Measurements from ENCODE around the gene LGALS7.
"Not testable (repeated sequence)": the region's sequence is repeated elsewhere in the genome, so short reads cannot be mapped to it uniquely, and the experiment has no call there.

LGALS7 gene

DNA sequence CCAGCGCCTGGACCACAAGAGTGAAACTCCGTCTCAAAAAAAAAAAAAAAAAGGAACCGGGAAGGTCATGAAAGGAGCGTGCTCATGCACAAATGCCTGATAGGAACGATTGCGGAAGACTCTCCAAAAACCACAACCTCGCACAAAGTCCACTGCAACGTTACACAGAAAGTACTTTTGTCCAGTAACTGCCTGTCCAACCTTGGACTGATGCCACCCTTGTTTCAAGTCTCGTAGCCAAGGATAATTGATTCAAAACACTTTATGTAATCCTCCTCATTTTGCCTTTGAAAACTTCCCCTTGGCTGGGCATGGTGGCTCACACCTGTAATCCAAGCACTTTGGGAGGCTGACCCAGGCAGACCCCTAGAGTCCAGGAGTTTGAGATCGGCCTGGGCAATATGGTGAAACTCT, 13.7 kb downstream of the LGALS7 start:
- Histone ChIP-seq H3K4me1 (ENCODE audit: insufficient read depth, low read length, poor library complexity, severe bottlenecking) (no peaks in the 10 kb centered on the region), H3K27me3 (ENCODE audit: insufficient read depth, low read length, poor library complexity, severe bottlenecking) (no peaks in the 10 kb centered on the region), H3K4me2 (ENCODE audit: low read depth, low read length, poor library complexity, severe bottlenecking) (no peak overlapping the region)

DNA sequence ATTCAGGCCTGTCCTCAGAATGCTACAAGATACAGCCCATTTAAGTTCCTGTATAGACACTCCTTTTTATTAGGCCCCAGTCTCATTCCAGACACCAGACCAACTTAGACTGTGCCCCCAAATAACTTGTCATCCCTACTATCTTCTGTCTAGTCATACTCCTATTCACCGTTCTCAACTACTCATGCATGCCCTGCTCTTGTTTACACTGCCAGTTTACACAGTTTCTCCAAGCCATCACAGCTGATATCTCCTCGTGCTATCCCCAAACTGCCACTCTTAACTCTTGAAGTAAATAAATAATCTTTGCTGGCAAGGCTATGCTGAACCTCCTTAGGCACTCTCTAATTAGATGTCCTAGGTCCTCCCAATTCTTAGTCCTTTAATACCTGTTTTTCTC, 19.1 kb downstream of the LGALS7 start:
- H2AFZ ChIP-seq (ENCODE audit: low read length); H3F3A ChIP-seq (ENCODE audit: low read depth); H3K4me1 ChIP-seq (ENCODE audit: insufficient read depth, low read length, poor library complexity, severe bottlenecking); H3K9me2 ChIP-seq (replicated peaks; ENCODE audit: low read depth, low read length); H3K9ac ChIP-seq (ENCODE audit: low read depth, low read length, poor library complexity, severe bottlenecking); H3K4me3 ChIP-seq (ENCODE audit: low read length, poor library complexity, severe bottlenecking); H3K27me3 ChIP-seq (ENCODE audit: insufficient read depth, low read length, poor library complexity, severe bottlenecking); H3K9me3 ChIP-seq (ENCODE audit: insufficient read depth, low read depth, low read length); H3K36me3 ChIP-seq (ENCODE audit: insufficient read depth, low read length); H4K20me1 ChIP-seq (ENCODE audit: insufficient read depth, low read length, poor library complexity, severe bottlenecking); H3K79me2 ChIP-seq (ENCODE audit: insufficient read depth, low read length); H3K4me2 ChIP-seq (ENCODE audit: low read depth, low read length, poor library complexity, severe bottlenecking): not testable (repeated sequence)

More for the DNA sequence above, 13.7 kb downstream of the LGALS7 start:
- TF ChIP-seq, protein P1, sequence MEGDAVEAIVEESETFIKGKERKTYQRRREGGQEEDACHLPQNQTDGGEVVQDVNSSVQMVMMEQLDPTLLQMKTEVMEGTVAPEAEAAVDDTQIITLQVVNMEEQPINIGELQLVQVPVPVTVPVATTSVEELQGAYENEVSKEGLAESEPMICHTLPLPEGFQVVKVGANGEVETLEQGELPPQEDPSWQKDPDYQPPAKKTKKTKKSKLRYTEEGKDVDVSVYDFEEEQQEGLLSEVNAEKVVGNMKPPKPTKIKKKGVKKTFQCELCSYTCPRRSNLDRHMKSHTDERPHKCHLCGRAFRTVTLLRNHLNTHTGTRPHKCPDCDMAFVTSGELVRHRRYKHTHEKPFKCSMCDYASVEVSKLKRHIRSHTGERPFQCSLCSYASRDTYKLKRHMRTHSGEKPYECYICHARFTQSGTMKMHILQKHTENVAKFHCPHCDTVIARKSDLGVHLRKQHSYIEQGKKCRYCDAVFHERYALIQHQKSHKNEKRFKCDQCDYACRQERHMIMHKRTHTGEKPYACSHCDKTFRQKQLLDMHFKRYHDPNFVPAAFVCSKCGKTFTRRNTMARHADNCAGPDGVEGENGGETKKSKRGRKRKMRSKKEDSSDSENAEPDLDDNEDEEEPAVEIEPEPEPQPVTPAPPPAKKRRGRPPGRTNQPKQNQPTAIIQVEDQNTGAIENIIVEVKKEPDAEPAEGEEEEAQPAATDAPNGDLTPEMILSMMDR (conservative IDR thresholded peaks at IDR 0.05; ENCODE audit: low read length): no peak
- no peak for TF ChIP-seq EZH2phosphoT487 (IDR thresholded peaks at IDR 0.05; ENCODE audit: borderline replicate concordance)
- Histone ChIP-seq H3K36me3 (ENCODE audit: insufficient read depth, low read length) (no peaks in the 10 kb centered on the region), H2AFZ (ENCODE audit: low read length) (no peak overlapping the region), H3K4me3 (ENCODE audit: low read length, poor library complexity, severe bottlenecking) (no peak overlapping the region), H3K9me3 (ENCODE audit: insufficient read depth, low read depth, low read length) (no peaks in the 10 kb centered on the region), H4K20me1 (ENCODE audit: insufficient read depth, low read length, poor library complexity, severe bottlenecking) (no peaks in the 10 kb centered on the region), H3K79me2 (ENCODE audit: insufficient read depth, low read length) (no peaks in the 10 kb centered on the region), H3K9ac (ENCODE audit: low read depth, low read length, poor library complexity, severe bottlenecking) (no peak overlapping the region), H3F3A (ENCODE audit: low read depth) (no peaks in the 10 kb centered on the region), H3K9me2 (replicated peaks; ENCODE audit: low read depth, low read length) (no peaks in the 10 kb centered on the region)

DNA sequence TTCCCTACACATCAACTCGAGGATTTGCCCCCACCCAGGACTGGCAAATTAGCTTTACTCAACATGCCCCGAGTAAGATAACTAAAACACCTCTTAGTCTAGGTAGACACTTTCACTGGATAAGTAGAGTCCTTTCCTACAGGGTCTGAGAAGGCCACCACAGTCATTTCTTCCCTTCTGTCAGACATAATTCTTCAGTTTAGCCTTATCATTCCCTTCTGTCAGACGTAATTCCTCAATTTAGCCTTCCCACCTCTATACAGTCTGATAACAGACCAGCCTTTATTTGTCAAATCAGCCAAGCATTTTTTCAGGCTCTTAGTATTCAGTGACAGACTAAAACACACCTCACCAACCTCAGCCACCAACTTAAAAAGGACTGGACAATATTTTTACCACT, 19.5 kb downstream of the LGALS7 start:
- H3K36me3 ChIP-seq (ENCODE audit: insufficient read depth, low read length): not testable (repeated sequence)

DNA sequence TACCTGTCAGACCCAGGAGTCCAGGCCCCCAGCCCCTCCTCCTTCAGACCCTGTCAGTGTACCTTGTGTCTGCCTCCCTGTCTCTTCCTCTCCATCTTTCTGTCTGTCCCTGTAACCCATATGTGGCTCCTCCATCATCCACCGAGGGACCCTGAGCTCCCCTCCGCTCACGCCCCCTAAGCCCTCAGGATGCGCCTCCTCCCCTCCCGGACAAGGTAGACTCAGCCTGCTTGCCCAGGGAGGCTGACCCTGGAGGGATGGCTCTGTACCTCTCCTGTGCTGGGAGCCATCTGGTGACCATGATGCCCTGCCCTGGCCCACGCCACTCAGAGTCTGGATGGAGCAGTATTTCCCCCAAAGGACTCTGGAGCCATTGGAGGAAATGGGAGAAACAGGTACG, 28.0 kb downstream of the LGALS7 start:
- Histone ChIP-seq H3K4me2 (ENCODE audit: low read depth, low read length, poor library complexity, severe bottlenecking) (no peak overlapping the region), H4K20me1 (ENCODE audit: insufficient read depth, low read length, poor library complexity, severe bottlenecking) (no peaks in the 10 kb centered on the region), H3K27me3 (ENCODE audit: insufficient read depth, low read length, poor library complexity, severe bottlenecking) (no peaks in the 10 kb centered on the region), H3K36me3 (ENCODE audit: insufficient read depth, low read length) (no peaks in the 10 kb centered on the region), H3K9me3 (ENCODE audit: insufficient read depth, low read depth, low read length) (no peaks in the 10 kb centered on the region), H3K4me3 (ENCODE audit: low read length, poor library complexity, severe bottlenecking) (no peak overlapping the region), H3F3A (ENCODE audit: low read depth) (no peaks in the 10 kb centered on the region), H3K9me2 (replicated peaks; ENCODE audit: low read depth, low read length) (no peaks in the 10 kb centered on the region), H3K4me1 (ENCODE audit: insufficient read depth, low read length, poor library complexity, severe bottlenecking) (no peaks in the 10 kb centered on the region), H2AFZ (ENCODE audit: low read length) (no peak overlapping the region), H3K79me2 (ENCODE audit: insufficient read depth, low read length) (no peaks in the 10 kb centered on the region), H3K9ac (ENCODE audit: low read depth, low read length, poor library complexity, severe bottlenecking) (no peak overlapping the region)
- no peak for TF ChIP-seq EZH2phosphoT487 (IDR thresholded peaks at IDR 0.05; ENCODE audit: borderline replicate concordance)
- TF ChIP-seq, protein P1 (conservative IDR thresholded peaks at IDR 0.05; ENCODE audit: low read length): no peak

More for the DNA sequence above, 19.5 kb downstream of the LGALS7 start:
- H3K4me2 ChIP-seq (ENCODE audit: low read depth, low read length, poor library complexity, severe bottlenecking); H3K9me3 ChIP-seq (ENCODE audit: insufficient read depth, low read depth, low read length); H3K9ac ChIP-seq (ENCODE audit: low read depth, low read length, poor library complexity, severe bottlenecking); H3K9me2 ChIP-seq (replicated peaks; ENCODE audit: low read depth, low read length); H2AFZ ChIP-seq (ENCODE audit: low read length); H3F3A ChIP-seq (ENCODE audit: low read depth); H3K27me3 ChIP-seq (ENCODE audit: insufficient read depth, low read length, poor library complexity, severe bottlenecking); H4K20me1 ChIP-seq (ENCODE audit: insufficient read depth, low read length, poor library complexity, severe bottlenecking); H3K4me3 ChIP-seq (ENCODE audit: low read length, poor library complexity, severe bottlenecking); H3K4me1 ChIP-seq (ENCODE audit: insufficient read depth, low read length, poor library complexity, severe bottlenecking); H3K79me2 ChIP-seq (ENCODE audit: insufficient read depth, low read length): not testable (repeated sequence)

Measured in Loucy (cell line).